ENCODE measurements around the gene SLC10A4. TPM values are rescaled to one million over a fixed set of nuclear protein-coding genes. Genes with fewer than 3 reads are reported as not detected.

The SLC10A4 gene
- total RNA-seq, 2 donors from 2014 or later, result 0.39 TPM; not detected in 1

DNA sequence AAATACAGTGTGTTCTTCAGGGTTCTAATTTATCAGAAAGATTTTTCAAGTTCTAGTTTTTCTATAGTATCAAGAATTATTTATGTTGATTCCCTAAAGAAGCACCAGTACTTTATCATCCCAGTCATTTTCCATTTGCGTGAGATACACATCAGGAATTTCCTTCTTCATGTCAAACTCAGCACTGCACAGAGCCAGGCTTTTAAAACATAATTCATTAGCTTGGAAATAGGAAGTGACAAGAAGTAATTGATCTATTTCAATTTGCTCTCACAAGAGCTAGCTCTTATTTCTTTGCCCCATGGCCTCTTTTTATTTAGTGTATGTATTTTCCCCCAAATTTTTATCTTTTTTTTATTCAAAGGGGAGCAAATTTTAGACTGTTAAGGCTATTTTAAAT, 13.0 kb upstream of the SLC10A4 start:
- Mint-ChIP-seq H3K27me3 (peaks cover 7 to 8% of the 10 kb centered on the region in 2 donors), H3K4me1 (ENCODE audit: low read depth in 2 of 2) (no peaks in the 10 kb centered on the region), H3K4me3 (no peak overlapping the region), H3K36me3 (no peaks in the 10 kb centered on the region), H3K27ac (no peak overlapping the region), H3K9me3 (no peaks in the 10 kb centered on the region)
- no peak for DNase-seq (ENCODE audit: low spot score)
- ATAC-seq, result no peak

DNA sequence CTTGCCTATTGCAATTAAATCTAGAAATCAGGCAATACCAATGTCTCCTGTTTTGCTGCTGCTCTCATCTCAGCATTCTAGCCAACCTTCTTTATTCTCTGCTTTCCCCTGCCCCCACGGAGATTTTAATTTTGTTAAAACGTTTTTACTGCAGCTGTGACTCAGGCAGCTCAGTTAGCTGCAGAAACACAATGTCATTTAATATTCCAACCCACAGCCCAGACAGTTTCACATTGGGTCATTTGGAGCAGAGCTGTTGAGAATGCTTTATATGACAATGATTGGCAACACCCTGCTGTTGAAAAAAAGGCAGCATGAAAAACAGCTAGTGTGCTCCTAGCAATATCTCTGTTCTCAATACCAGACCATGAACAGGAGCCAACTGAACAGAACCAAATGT, 12.6 kb upstream of the SLC10A4 start:
- no peaks in the 10 kb centered on the region for H3K9me3 Mint-ChIP-seq
- peaks cover 8 to 9% of the 10 kb centered on the region in 2 donors for H3K27me3 Mint-ChIP-seq
- H3K4me3 Mint-ChIP-seq, result no peak overlapping the region
- no peak overlapping the region for H3K27ac Mint-ChIP-seq
- H3K4me1 Mint-ChIP-seq (ENCODE audit: low read depth in 2 of 2), result no peaks in the 10 kb centered on the region
- no peak for DNase-seq (ENCODE audit: low spot score)
- H3K36me3 Mint-ChIP-seq, result no peaks in the 10 kb centered on the region
- no peak for ATAC-seq

DNA sequence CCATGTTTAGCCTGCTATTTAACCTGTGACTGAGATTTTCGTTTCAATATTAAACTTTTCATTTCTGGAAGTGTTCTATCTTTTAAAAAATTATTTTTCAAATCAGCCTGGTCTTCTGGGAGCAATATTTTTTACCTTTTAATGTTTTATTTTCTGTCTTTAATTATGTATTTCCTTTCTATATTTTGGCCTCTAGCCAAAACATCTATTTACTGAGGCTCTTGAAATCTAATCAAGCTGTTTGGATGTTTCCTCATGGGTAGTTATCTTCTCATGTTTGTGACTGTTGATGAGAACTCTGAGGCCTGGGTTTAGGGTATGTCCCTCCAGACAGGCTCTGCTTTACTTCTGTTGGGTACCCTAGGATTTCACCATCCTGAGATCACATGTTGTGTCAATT, 10.3 kb upstream of the SLC10A4 start:
- H3K27me3 Mint-ChIP-seq, result peaks cover 8 to 11% of the 10 kb centered on the region in 2 donors
- no peaks in the 10 kb centered on the region for H3K9me3 Mint-ChIP-seq
- ATAC-seq, result no peak
- no peaks in the 10 kb centered on the region for H3K36me3 Mint-ChIP-seq
- DNase-seq (ENCODE audit: low spot score), result no peak
- no peak overlapping the region for H3K27ac Mint-ChIP-seq
- H3K4me3 Mint-ChIP-seq, result no peak overlapping the region
- no peaks in the 10 kb centered on the region for H3K4me1 Mint-ChIP-seq (ENCODE audit: low read depth in 2 of 2)

DNA sequence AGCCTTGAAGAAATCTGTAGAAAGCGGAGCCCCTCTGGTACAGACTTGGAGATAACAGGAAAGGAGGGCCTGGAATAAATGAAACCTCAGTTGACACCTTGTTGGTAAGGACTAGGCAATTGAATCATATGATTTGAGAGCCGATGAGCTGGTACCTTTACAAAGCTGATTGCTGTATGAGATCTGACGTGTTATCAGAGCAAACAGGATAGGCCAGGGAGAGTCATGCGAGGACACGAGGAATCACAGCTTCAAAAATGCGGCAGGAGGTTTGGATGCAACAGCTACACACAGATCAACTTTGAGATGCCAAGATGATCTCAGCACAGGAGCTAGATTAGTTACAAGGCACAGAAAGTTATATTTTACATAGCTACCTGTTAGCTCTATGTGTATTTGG, 7.4 kb upstream of the SLC10A4 start:
- no peaks in the 10 kb centered on the region for H3K36me3 Mint-ChIP-seq
- no peaks in the 10 kb centered on the region for H3K4me1 Mint-ChIP-seq (ENCODE audit: low read depth in 2 of 2)
- ATAC-seq, result no peak
- H3K9me3 Mint-ChIP-seq, result no peaks in the 10 kb centered on the region
- peaks cover 9% of the 10 kb centered on the region in 2 donors for H3K27me3 Mint-ChIP-seq
- H3K4me3 Mint-ChIP-seq, result no peak overlapping the region
- no peak for DNase-seq (ENCODE audit: low spot score)
- H3K27ac Mint-ChIP-seq, result no peak overlapping the region

DNA sequence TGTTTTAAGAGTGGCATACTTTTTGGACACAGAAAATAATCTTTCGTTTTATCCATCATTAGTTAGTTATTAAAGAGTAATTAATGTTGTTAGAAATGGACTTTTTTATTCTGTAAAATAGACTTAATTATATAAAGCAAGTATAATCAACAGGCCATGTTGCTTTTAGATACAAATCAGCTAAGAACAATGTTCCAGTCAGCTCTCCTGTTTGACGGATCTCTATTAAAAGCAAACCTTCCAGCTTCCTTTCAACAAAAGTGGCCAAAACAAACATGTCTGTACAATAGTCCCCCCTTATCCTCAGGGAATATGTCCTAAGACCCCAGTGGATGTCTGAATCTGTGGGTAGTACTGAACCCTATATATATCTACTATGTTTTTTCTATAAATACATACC, 4.9 kb upstream of the SLC10A4 start:
- Mint-ChIP-seq H3K4me3 (no peak overlapping the region), H3K27ac (no peak overlapping the region), H3K4me1 (ENCODE audit: low read depth in 2 of 2) (no peaks in the 10 kb centered on the region), H3K36me3 (no peaks in the 10 kb centered on the region), H3K9me3 (no peaks in the 10 kb centered on the region), H3K27me3 (peaks cover 29 to 31% of the 10 kb centered on the region in 2 donors)
- no peak for DNase-seq (ENCODE audit: low spot score)
- ATAC-seq, result no peak

DNA sequence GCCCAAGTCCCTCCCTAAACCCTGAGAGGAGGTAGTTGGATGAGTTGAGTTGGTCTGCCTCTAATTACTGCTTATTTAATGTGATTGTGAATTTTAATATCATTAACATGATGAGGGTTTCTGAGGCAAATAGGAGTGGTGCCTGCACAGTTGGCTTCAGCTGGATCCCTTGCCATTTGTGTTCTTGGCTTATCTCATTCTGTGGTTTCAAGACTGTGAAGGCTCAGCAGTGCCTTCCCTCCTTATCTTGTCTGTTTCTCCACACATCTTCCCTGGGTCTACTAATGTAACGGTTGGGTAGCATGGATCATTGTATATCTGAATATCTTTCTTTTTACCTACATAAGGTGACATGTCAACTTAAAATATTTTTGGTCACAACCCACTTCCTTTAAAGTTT, 1.6 kb upstream of the SLC10A4 start:
- DNase-seq (ENCODE audit: low spot score), result no peak
- ATAC-seq, result no peak
- peaks cover 37 to 54% of the 10 kb centered on the region in 2 donors for H3K27me3 Mint-ChIP-seq
- H3K27ac Mint-ChIP-seq, result no peak overlapping the region
- H3K4me1 Mint-ChIP-seq (ENCODE audit: low read depth in 2 of 2), result peaks cover 9 to 10% of the 10 kb centered on the region in 2 donors
- H3K36me3 Mint-ChIP-seq, result no peaks in the 10 kb centered on the region
- no peak overlapping the region for H3K4me3 Mint-ChIP-seq
- H3K9me3 Mint-ChIP-seq, result no peaks in the 10 kb centered on the region

DNA sequence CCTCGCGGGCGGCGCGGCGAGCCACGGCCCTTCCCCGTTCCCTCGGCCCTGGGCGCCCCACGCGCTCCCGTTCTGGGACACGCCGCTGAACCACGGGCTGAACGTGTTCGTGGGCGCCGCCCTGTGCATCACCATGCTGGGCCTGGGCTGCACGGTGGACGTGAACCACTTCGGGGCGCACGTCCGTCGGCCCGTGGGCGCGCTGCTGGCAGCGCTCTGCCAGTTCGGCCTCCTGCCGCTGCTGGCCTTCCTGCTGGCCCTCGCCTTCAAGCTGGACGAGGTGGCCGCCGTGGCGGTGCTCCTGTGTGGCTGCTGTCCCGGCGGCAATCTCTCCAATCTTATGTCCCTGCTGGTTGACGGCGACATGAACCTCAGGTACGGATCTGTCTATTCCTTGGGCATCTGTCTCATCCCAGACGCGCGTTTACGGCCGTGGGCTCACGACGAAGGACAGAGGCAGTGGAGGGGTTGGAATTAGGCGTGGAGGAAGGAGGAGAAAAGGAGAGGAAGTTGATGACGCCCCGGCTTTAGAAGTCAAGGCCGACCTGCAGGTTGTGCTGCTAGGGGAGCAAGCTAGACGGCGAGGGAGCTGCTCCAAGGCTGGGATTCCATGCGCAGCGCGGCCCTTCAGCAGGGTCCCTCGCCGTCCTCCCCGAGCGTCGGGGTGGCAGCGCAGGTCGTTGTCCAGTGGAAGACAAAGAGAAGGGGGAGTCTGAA, 792 bp downstream of the SLC10A4 start:
- peaks cover 49 to 74% of the 10 kb centered on the region in 2 donors for H3K27me3 Mint-ChIP-seq
- peak in 1 of 2 donors; percentile 60 for ATAC-seq
- H3K4me3 Mint-ChIP-seq, result peak overlapping the region; percentile 75
- H3K27ac Mint-ChIP-seq, result no peak overlapping the region
- H3K4me1 Mint-ChIP-seq (ENCODE audit: low read depth in 2 of 2), result peaks cover 9 to 10% of the 10 kb centered on the region in 2 donors
- no peaks in the 10 kb centered on the region for H3K36me3 Mint-ChIP-seq
- no peak for DNase-seq (ENCODE audit: low spot score)
- H3K9me3 Mint-ChIP-seq, result no peaks in the 10 kb centered on the region

DNA sequence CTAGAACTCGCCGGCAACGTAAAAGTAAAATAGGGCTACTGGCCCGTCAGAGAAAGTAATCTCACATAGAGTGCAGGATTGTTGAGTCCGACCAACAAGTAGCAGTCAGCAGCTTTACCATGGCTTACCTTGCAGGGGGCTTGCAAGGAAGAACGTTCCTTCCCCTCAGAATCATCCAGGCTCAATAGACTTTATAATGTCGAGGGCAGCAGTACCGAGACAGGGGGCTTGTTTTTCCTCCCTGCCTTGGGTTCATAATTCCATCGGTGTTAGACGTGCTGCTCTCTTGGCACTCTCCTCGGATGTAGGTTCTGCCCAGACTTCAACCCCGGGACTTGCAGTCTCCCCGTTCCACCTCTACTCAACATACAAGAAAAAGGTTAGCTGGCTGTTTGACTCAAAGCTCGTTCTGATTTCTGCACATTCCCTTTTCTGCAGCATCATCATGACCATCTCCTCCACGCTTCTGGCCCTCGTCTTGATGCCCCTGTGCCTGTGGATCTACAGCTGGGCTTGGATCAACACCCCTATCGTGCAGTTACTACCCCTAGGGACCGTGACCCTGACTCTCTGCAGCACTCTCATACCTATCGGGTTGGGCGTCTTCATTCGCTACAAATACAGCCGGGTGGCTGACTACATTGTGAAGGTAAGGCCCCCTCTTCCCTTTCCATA, 1.5 kb downstream of the SLC10A4 start:
- peak overlapping the region; percentile 75 for H3K4me3 Mint-ChIP-seq
- no peaks in the 10 kb centered on the region for H3K9me3 Mint-ChIP-seq
- peaks cover 49 to 76% of the 10 kb centered on the region in 2 donors for H3K27me3 Mint-ChIP-seq
- DNase-seq (ENCODE audit: low spot score) (no peak), ATAC-seq (no peak)
- no peaks in the 10 kb centered on the region for H3K36me3 Mint-ChIP-seq
- H3K27ac Mint-ChIP-seq, result no peak overlapping the region
- H3K4me1 Mint-ChIP-seq (ENCODE audit: low read depth in 2 of 2), result peaks cover 9 to 10% of the 10 kb centered on the region in 2 donors

DNA sequence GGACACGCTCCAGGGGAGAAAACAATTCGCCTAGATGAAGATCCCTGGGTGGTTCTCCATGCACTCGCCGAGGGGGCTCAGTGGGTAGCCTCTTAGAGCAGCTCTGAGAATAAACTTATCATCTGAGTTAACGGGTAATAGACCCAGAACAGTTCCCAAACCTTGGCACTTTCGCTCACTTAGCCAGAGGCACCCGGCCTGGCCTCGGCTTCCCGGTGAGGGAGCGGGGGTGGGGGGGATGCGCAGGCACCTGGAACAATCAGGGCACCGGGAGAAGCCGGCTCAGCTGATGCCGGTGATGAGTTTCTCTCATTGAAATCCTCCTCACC, 6.5 kb downstream of the SLC10A4 start:
- Mint-ChIP-seq H3K27me3 (peaks cover 20 to 43% of the 10 kb centered on the region in 2 donors), H3K9me3 (no peaks in the 10 kb centered on the region), H3K4me3 (peak overlapping the region; percentile 45), H3K4me1 (ENCODE audit: low read depth in 2 of 2) (peaks cover 3 to 4% of the 10 kb centered on the region in 2 donors), H3K27ac (no peak overlapping the region), H3K36me3 (no peaks in the 10 kb centered on the region)
- DNase-seq (ENCODE audit: low spot score) (no peak), ATAC-seq (no peak)

DNA sequence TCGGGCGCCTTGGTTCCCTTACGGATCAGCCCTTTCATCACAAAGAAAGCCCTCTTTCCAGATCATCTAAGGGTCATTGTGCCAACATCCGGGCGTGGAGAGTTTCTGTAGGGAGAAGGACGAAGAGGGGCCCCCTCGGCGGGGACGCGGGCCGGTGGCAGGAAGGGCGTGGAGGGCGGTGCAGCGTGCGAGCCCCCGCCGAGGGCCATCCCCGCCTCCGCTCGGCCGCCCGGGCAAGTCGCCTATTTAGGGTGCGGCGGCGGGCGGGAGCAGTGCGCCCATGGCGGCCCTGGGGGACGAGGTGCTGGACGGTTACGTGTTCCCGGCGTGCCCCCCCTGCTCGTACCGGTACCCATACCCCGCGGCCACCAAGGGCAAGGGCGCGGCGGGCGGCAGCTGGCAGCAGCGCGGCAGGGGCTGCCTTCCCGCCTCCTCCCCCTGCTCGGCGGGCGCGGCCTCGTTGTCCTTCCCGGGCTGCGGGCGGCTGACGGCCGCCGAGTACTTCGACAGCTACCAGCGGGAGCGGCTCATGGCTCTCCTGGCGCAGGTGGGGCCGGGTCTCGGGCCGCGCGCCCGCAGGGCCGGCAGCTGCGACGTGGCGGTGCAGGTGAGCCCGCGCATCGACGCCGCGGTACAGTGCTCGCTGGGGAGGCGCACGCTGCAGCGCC, 7.0 kb downstream of the SLC10A4 start, which contains the start of gene ZAR1:
Gene ZAR1, plus strand, starts transcription at position 241 of the 668 bp plus-strand sequence. Its CDS starts 40 bp downstream, at position 281.
- no peak for DNase-seq (ENCODE audit: low spot score)
- Mint-ChIP-seq H3K4me1 (ENCODE audit: low read depth in 2 of 2) (no peaks in the 10 kb centered on the region), H3K27ac (no peak within 1 kb of the TSS), H3K36me3 (no peaks in the 10 kb centered on the region), H3K27me3 (peaks cover 15 to 38% of the 10 kb centered on the region in 2 donors), H3K4me3 (peak within 1 kb of the TSS; percentile 45), H3K9me3 (no peaks in the 10 kb centered on the region)
- ATAC-seq, result peak; percentile 45 to 56

DNA sequence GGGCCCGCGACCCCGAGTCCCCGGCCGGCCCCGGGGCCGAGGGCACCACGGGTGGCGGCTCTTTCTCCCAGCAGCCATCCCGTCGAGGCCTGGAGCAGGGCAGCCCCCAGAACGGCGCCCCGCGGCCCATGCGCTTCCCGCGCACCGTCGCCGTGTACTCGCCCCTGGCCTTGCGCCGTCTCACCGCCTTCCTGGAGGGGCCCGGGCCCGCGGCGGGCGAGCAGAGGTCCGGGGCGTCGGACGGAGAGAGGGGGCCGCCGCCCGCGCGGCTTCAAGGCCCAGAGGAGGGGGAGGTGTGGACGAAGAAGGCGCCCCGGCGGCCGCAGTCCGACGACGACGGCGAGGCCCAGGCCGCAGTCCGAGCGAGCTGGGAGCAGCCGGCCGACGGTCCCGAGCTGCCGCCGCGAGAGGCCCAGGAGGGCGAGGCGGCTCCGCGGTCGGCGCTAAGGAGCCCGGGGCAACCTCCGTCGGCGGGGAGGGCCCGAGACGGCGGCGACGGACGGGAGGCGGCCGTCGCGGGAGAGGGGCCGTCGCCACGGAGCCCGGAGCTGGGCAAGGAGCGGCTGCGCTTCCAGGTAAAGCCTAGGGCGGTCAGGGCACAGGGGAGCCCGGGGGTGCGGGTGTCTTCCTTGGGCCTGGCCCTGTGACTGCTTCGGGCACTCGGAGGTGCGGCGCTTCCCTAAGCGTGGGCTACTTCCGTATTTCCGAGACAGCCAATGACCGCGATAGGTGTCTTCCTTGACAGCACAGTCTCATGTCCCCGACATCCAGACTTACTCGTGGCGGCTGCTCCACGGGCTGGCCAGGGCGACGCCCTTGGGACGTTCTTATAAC, 7.8 kb downstream of the SLC10A4 start:
- H3K27ac Mint-ChIP-seq, result no peak overlapping the region
- no peaks in the 10 kb centered on the region for H3K36me3 Mint-ChIP-seq
- peaks cover 14 to 30% of the 10 kb centered on the region in 2 donors for H3K27me3 Mint-ChIP-seq
- no peaks in the 10 kb centered on the region for H3K4me1 Mint-ChIP-seq (ENCODE audit: low read depth in 2 of 2)
- H3K4me3 Mint-ChIP-seq, result no peak overlapping the region
- no peak for DNase-seq (ENCODE audit: low spot score)
- no peaks in the 10 kb centered on the region for H3K9me3 Mint-ChIP-seq
- peak; percentile 40 to 45 for ATAC-seq

DNA sequence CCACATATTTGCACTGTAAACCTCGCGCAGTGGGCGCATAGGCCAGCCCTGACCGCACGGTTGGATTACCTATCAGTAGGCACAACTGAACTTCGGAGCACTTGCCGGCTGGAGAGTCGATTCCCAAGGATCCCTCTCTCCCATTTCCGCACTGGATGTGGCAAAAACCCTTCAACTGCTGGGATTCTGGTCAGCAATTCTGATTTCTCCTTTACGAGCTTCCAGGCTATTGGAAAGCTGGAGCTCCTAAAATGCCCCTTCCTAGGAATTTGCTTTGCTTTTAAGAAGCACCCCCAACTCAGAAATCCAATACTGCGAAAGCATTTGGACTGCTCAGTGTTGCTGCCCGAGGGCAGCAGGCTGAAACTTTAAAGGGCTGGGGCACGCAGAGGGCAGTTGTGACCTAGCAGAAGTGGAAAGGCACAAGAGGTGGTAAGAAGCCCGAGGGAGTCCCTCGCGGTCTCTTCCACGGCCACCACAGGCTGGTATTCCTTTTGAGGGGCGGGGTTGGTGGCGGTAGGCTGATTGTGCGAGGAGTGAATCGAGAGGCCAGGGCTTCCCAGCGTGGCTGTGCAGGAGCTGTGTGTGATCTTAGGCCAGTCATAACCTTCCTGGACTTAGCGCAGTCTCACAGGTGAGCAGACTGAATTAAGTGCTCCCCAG, 8.5 kb downstream of the SLC10A4 start:
- Mint-ChIP-seq H3K9me3 (no peaks in the 10 kb centered on the region), H3K36me3 (no peaks in the 10 kb centered on the region), H3K4me1 (ENCODE audit: low read depth in 2 of 2) (no peaks in the 10 kb centered on the region), H3K4me3 (no peak overlapping the region), H3K27ac (no peak overlapping the region), H3K27me3 (peaks cover 14 to 29% of the 10 kb centered on the region in 2 donors)
- ATAC-seq (peak in 1 of 2 donors; percentile 9), DNase-seq (ENCODE audit: low spot score) (no peak)

DNA sequence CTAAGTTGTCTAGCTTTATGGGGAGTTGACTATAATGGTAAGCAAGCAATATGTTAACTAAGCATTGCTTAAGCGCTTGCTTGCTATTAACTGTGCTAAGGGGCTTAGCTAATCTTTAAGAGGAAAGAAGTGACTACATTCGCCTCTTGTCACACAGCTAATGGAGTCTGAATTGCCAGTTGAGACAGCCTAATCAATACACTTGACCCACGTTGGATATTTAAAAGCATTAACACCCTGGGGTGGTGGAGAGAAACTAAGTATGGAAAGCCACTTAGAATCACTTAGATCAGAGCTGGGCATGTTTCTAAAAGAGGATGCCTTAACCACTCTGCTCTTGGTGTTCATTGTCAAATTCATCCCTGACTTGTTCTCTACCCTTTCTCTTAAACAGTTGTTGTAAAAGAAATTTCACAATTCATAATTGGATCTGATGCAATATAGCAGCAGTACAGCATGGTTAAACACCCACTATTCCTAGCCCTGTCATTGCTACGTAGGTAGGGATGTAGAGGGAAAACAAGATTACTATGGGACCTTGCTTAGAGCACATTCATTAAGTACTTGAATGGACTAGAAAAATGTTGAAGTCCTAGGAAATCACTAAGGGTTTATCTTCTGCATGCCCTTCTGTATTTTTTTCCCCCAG, 10.4 kb downstream of the SLC10A4 start:
- Mint-ChIP-seq H3K36me3 (no peaks in the 10 kb centered on the region), H3K4me1 (ENCODE audit: low read depth in 2 of 2) (no peaks in the 10 kb centered on the region), H3K27ac (no peak overlapping the region), H3K9me3 (no peaks in the 10 kb centered on the region), H3K4me3 (no peak overlapping the region), H3K27me3 (peaks cover 3 to 13% of the 10 kb centered on the region in 2 donors)
- ATAC-seq, result no peak
- DNase-seq (ENCODE audit: low spot score), result no peak
